ENCODE measurements around the gene HES7. TPM values are rescaled to one million over a fixed set of nuclear protein-coding genes. Genes with fewer than 3 reads are reported as not detected.

Gene HES7
- polyA plus RNA-seq, 1 of the 3 experiments (the other 2 are of a cell fraction), result 1.2 TPM

DNA sequence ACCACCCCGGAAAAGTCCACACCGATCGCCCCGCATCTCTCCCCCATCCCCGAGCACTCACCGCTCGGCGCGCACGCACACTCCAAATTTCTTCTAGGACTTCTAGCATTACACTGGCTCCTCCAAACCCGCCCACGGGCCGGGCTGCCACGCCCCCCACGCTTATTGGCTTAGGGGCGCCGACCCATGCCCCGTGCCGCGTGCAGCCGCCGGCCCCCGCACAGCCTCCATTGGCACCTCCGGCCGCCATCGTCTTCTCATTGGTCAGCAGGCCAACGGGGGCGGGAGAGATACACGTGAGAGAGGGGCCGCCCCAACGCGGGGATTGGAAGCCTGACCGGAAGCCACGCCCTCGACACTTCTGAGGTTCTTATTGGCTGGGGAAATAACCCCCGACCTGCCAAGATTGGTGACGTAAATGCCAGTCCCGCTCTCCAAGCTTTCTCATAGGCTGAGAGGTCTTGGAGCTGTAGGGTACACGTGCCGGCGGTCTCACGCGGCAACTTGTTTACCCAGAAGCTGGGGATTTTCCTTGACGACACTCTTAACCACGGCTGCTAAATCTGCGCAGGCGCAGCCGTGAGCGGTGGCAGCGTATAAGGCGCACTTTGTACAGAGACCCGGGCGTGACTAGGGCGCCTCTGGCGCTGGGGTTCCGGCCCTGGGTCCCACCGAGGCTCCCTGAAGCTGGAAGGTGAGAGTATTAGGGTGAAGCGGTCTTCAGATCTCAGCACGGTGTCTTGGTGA lies 32.5 kb upstream of the HES7 start (continued):
- TF ChIP-seq NRF1 (IDR thresholded peaks at IDR 0.05; ENCODE audit: low read depth, low read length), result peak; percentile 86
- no peak for TF ChIP-seq EZH2phosphoT487 (IDR thresholded peaks at IDR 0.05; ENCODE audit: borderline replicate concordance, low read depth)
- peak; percentile 44; the same call in 1 of the 2 replicates for TF ChIP-seq SIN3A (IDR thresholded peaks at IDR 0.05; ENCODE audit: borderline replicate concordance, low read depth, low read length)
- TF ChIP-seq MAX (IDR thresholded peaks at IDR 0.05; ENCODE audit: low read depth), result peak; percentile 98
- TF ChIP-seq, protein P1, sequence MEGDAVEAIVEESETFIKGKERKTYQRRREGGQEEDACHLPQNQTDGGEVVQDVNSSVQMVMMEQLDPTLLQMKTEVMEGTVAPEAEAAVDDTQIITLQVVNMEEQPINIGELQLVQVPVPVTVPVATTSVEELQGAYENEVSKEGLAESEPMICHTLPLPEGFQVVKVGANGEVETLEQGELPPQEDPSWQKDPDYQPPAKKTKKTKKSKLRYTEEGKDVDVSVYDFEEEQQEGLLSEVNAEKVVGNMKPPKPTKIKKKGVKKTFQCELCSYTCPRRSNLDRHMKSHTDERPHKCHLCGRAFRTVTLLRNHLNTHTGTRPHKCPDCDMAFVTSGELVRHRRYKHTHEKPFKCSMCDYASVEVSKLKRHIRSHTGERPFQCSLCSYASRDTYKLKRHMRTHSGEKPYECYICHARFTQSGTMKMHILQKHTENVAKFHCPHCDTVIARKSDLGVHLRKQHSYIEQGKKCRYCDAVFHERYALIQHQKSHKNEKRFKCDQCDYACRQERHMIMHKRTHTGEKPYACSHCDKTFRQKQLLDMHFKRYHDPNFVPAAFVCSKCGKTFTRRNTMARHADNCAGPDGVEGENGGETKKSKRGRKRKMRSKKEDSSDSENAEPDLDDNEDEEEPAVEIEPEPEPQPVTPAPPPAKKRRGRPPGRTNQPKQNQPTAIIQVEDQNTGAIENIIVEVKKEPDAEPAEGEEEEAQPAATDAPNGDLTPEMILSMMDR (IDR thresholded peaks at IDR 0.05), result no peak; the same call in 1 of the 2 replicates
- no peak for TF ChIP-seq EP300 (IDR thresholded peaks at IDR 0.05; ENCODE audit: borderline replicate concordance in 1 of 2, low read depth in 1 of 2, low read length in 1 of 2)
- no peak for TF ChIP-seq TEAD4 (IDR thresholded peaks at IDR 0.05; ENCODE audit: borderline replicate concordance, insufficient read depth)
- 0 out of 2 replicates have a peak, but pooled peaks have one; percentile 30 for TF ChIP-seq RAD21 (IDR thresholded peaks at IDR 0.05; ENCODE audit: low read length)
- TF ChIP-seq ZBTB33 (IDR thresholded peaks at IDR 0.05; ENCODE audit: borderline replicate concordance, low read depth), result no peak
- TF ChIP-seq, protein P2, sequence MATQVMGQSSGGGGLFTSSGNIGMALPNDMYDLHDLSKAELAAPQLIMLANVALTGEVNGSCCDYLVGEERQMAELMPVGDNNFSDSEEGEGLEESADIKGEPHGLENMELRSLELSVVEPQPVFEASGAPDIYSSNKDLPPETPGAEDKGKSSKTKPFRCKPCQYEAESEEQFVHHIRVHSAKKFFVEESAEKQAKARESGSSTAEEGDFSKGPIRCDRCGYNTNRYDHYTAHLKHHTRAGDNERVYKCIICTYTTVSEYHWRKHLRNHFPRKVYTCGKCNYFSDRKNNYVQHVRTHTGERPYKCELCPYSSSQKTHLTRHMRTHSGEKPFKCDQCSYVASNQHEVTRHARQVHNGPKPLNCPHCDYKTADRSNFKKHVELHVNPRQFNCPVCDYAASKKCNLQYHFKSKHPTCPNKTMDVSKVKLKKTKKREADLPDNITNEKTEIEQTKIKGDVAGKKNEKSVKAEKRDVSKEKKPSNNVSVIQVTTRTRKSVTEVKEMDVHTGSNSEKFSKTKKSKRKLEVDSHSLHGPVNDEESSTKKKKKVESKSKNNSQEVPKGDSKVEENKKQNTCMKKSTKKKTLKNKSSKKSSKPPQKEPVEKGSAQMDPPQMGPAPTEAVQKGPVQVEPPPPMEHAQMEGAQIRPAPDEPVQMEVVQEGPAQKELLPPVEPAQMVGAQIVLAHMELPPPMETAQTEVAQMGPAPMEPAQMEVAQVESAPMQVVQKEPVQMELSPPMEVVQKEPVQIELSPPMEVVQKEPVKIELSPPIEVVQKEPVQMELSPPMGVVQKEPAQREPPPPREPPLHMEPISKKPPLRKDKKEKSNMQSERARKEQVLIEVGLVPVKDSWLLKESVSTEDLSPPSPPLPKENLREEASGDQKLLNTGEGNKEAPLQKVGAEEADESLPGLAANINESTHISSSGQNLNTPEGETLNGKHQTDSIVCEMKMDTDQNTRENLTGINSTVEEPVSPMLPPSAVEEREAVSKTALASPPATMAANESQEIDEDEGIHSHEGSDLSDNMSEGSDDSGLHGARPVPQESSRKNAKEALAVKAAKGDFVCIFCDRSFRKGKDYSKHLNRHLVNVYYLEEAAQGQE (IDR thresholded peaks at IDR 0.05; ENCODE audit: low read depth, low read length), result no peak
- peak; percentile 36 for TF ChIP-seq YY1 (IDR thresholded peaks at IDR 0.05; ENCODE audit: low read depth)
- TF ChIP-seq FOXJ3 (CRISPR knock-in tag; IDR thresholded peaks at IDR 0.05), result peak; percentile 58
- TF ChIP-seq GABPA (IDR thresholded peaks at IDR 0.05; ENCODE audit: low read depth), result peak; percentile 75
- peak; percentile 37; the same call in 1 of the 2 replicates for TF ChIP-seq ELF1 (IDR thresholded peaks at IDR 0.05)
- TF ChIP-seq MXI1 (IDR thresholded peaks at IDR 0.05; ENCODE audit: low read depth, low read length), result peak; percentile 91
- no peak for TF ChIP-seq TCF12 (IDR thresholded peaks at IDR 0.05)
- TF ChIP-seq RFX5 (IDR thresholded peaks at IDR 0.05; ENCODE audit: low read length), result peak; percentile 90
- peak; percentile 83 for TF ChIP-seq IRF3 (IDR thresholded peaks at IDR 0.05; ENCODE audit: low read depth, low read length)
- TF ChIP-seq TAF1 (IDR thresholded peaks at IDR 0.05; ENCODE audit: borderline replicate concordance, low read depth, low read length), result peak; percentile 56; the same call in 1 of the 2 replicates

All from SK-N-SH (cell line).